Urinary bladder (tissue), 4 donors: Measurements from ENCODE around the gene CNRIP1. TPM values are rescaled to one million over a fixed set of nuclear protein-coding genes. Genes with fewer than 3 reads are reported as not detected.
"Not testable (repeated sequence)": the region's sequence is repeated elsewhere in the genome, so short reads cannot be mapped to it uniquely, and the experiment has no call there.

Experiments
- DNase-seq: peaks from one replicate; pipeline ENCODE4 v3.0.0-alpha.2; 2015; ENCODE audit errors: extremely low spot score
- H3K27ac ChIP-seq: one replicate; pipeline ENCODE4 v1.5.1; 2013; ENCODE audit warnings: low read depth, mild to moderate bottlenecking, moderate library complexity
- H3K36me3 ChIP-seq: one replicate; pipeline ENCODE4 v1.6.1; 2013; ENCODE audit warnings: mild to moderate bottlenecking, moderate library complexity; ENCODE audit not compliant: insufficient read depth
- H3K4me1 ChIP-seq: one replicate; pipeline ENCODE4 v1.6.1; 2013; ENCODE audit warnings: mild to moderate bottlenecking, moderate library complexity; ENCODE audit not compliant: insufficient read depth
- H3K4me3 ChIP-seq: one replicate; pipeline ENCODE4 v1.5.1; 2013; ENCODE audit warnings: low read depth, low read length
- WGBS: extraction: QIAGEN DNeasy Blood & Tissue Kit; methylation state at CpG from one replicate; pipeline ENCODE4 v1.1.7; 2013; 5-methylcytosine and 5-hydroxymethylcytosine counted together
- polyA plus RNA-seq: library from polyadenylated mRNA; stranded (reverse); fragments of 200-250 nt; gene quantifications from one replicate; pipeline ENCODE4 v1.2.3, GENCODE V29; 2013
- total RNA-seq: library from RNA; depleted of rRNA; stranded (reverse); fragments of >200 nt; gene quantifications from one replicate; pipeline ENCODE4 v1.2.3, GENCODE V29; 2014
- donor health status: healthy with polysubstance abuse.
- donor health status: healthy.

The CNRIP1 gene
- total and polyA plus RNA-seq, 2 donors, result 38.0 to 41.5 TPM

GRCh38 chr2:68352651-68353391 is 33.1 kb upstream of the CNRIP1 start:
- 10% methylated on average over 2 of the region's 2 CpGs for WGBS
- H3K27ac ChIP-seq, result no peak overlapping the region
- H3K36me3 ChIP-seq, result no peaks in the 10 kb centered on the region
- no peak overlapping the region for H3K4me3 ChIP-seq
- H3K4me1 ChIP-seq, result no peaks in the 10 kb centered on the region
- DNase-seq, result no peak

- 72% methylated on average over 6 of the region's 6 CpGs for WGBS
- no peak for DNase-seq
- Histone ChIP-seq H3K4me1 (no peaks in the 10 kb centered on the region), H3K27ac (no peak overlapping the region), H3K36me3 (no peaks in the 10 kb centered on the region), H3K4me3 (no peak overlapping the region)
Observed at GRCh38 chr2:68351997-68352396, 32.2 kb upstream of the CNRIP1 start.

DNA sequence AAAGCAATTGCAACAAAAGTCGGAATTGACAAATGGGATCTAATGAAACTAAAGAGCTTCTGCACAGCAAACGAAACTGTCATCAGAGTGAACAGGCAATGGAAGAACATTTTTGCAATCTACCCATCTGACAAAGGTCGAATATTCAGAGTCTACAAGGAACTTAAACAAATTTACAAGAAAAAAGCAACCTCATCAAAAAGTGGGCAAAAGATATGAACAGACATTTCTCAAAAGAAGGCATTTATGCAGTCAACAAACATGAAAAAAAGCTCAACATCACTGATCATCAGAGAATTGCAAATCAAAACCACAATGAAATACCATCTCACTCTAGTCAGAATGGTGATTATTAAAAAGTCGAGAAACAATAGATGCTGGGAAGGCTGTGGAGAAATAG is 29.3 kb upstream of the CNRIP1 start:
- DNase-seq, H3K4me1 ChIP-seq, H3K4me3 ChIP-seq, H3K36me3 ChIP-seq, H3K27ac ChIP-seq: not testable (repeated sequence)
- WGBS, result 89% methylated on average over 4 of the region's 4 CpGs

DNA sequence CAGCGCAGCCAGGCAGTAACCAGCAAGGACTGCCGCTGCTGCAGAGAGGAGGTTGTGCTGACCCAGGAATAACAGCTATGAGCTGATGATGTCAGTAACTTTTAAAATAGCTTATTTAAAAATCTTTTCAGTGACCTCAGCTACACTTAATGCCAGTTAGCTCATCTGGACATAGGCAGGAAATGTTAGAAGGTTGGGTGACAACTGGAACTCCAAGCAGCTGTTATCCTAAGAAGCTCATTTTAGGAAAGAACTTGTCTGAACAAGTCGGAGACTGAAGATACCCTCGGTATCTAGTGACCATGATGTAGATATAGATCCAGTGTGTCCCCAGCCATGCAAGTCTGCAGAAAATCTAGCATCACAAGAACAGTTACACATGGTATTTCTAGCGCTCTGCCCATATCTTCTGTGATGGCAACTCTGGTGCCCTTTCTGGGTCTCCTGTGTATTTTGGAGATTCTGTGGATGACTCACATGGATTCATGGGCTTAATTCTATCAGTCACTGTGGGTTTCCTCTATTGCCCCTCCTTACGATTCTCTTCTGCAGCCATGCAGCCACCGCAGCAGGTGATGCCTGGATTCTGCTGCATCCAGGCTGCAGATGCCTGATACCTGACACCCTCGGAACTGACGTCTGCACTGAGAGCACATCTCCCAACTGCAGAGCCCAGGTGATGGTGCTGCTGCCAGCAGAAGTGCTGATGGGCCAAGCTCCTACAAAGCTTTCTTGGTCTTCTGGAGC is 25.6 kb upstream of the CNRIP1 start:
- no peaks in the 10 kb centered on the region for H3K36me3 ChIP-seq
- no peaks in the 10 kb centered on the region for H3K4me1 ChIP-seq
- no peak overlapping the region for H3K27ac ChIP-seq
- no peak overlapping the region for H3K4me3 ChIP-seq
- WGBS, result 79% methylated on average over 9 of the region's 9 CpGs
- no peak for DNase-seq

- H3K36me3 ChIP-seq, result no peaks in the 10 kb centered on the region
- no peaks in the 10 kb centered on the region for H3K4me1 ChIP-seq
- H3K4me3 ChIP-seq, result no peak overlapping the region
- H3K27ac ChIP-seq, result no peak overlapping the region
- 72% methylated on average over 1 of the region's 1 CpG for WGBS
- DNase-seq, result no peak
Observed at GRCh38 chr2:68344031-68344430, 24.3 kb upstream of the CNRIP1 start.

DNA sequence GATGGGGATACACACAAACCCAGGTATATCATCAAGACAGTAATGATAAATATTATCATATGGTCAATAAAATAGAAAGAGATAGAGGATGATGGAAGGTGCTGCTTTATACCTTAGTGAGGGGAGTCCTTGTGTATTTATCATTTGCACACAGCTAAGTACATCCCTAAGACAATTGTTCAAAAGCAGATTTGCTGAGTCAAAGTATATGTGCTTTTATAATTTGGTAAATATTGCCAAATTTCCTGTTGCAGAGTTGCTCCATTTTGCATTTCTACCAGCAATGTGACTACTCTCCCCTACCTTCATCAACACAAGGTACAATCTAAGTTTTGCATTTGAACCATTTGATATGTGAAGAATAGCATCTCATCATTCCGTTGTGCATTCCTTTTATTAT is 22.7 kb upstream of the CNRIP1 start:
- 91% methylated on average over 1 of the region's 1 CpG for WGBS
- no peak for DNase-seq
- no peak overlapping the region for H3K4me3 ChIP-seq
- H3K27ac ChIP-seq, result no peak overlapping the region
- no peaks in the 10 kb centered on the region for H3K36me3 ChIP-seq
- no peaks in the 10 kb centered on the region for H3K4me1 ChIP-seq

DNA sequence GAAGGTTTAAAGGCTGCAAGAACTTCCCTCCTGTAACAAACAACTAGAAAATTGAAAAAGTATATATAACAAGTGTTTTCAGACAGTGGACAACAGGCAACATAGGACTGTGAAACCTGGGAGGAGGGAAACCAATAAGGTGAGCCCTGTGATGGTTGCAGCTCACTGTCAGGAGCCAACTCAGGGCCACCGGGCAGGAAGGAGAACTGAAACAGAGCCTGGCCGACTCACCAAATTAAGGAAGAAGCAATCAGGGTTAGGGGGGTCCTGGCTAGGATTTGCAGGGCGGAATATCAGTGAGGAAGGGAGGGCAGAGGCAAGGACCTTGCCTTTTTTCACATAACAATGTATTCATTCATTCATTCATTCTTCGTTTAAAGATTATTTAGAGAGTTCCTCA is 21.8 kb upstream of the CNRIP1 start:
- H3K4me1 ChIP-seq, result no peaks in the 10 kb centered on the region
- WGBS, result 76% methylated on average over 4 of the region's 4 CpGs
- DNase-seq, result no peak
- H3K27ac ChIP-seq, result no peak overlapping the region
- H3K36me3 ChIP-seq, result no peaks in the 10 kb centered on the region
- H3K4me3 ChIP-seq, result no peak overlapping the region

GRCh38 chr2:68341062-68341329 is 21.2 kb upstream of the CNRIP1 start:
- Histone ChIP-seq H3K27ac (no peak overlapping the region), H3K4me1 (no peaks in the 10 kb centered on the region), H3K36me3 (no peaks in the 10 kb centered on the region), H3K4me3 (no peak overlapping the region)
- WGBS, result 94% methylated on average over 3 of the region's 3 CpGs
- DNase-seq, result no peak

DNA sequence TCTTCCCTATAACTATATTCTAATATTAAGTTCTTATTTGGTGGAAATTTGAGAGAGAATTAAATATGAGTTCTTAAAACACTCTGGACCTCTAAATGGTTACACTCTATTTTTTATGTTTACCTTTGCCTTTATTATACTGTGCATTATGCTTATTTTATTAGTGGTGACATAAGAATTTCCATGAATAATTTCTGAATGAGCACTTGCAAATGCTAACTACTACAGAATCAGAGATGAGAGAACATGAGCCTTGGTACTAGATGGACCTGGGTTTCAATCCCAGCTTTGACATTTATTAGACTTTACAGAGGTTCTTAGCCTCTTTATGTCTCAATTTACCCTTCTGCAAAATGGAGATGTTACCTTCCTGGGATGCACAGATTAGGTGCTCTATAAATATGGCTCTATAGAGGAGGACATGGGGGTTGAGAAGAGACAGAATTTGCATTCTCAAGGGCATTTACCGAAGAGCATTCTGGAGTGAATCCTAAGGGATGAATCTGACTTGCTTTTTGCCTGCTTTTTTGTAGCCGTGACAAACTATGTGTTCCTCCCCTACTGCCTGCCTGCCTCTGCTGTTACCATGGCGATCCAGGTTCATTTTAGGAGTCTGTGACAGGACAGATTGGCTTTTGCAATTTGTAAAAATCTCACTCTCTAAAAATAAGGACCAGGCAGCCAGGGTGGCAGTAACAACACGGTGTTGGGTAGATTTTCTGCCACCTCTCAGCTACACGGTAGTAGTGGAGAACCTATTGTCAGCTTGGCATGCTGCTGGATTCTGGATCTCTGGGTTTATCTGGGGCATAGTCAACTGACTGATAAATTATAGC is 20.7 kb upstream of the CNRIP1 start:
- DNase-seq, result no peak
- 63% methylated on average over 5 of the region's 5 CpGs for WGBS
- Histone ChIP-seq H3K4me1 (no peaks in the 10 kb centered on the region), H3K36me3 (no peaks in the 10 kb centered on the region), H3K27ac (no peak overlapping the region), H3K4me3 (no peak overlapping the region)

DNA sequence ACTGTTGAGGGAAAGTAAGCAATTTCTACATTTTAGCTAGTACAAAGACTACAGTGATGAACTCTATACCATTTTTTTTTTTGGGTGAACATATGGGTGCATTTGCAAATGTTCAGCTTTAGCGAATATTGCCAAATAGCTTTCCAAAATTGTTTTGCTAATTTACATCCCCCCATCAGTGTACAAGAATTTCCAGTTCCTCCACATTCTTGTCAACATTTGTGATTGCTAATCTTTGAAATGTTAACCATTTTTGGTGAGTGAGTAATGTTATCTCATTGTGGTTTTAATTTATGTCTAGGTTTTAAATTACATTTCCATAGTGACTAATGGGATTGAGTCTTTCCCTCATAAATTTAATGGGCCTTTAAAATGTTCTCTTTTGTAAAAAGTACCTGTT is 16.4 kb upstream of the CNRIP1 start:
- H3K4me3 ChIP-seq, result no peak overlapping the region
- no peak for DNase-seq
- 88% methylated on average over 1 of the region's 1 CpG for WGBS
- no peaks in the 10 kb centered on the region for H3K36me3 ChIP-seq
- no peak overlapping the region for H3K27ac ChIP-seq
- no peaks in the 10 kb centered on the region for H3K4me1 ChIP-seq

- no peaks in the 10 kb centered on the region for H3K36me3 ChIP-seq
- H3K27ac ChIP-seq, result no peak overlapping the region
- no peak for DNase-seq
- no peaks in the 10 kb centered on the region for H3K4me1 ChIP-seq
- no peak overlapping the region for H3K4me3 ChIP-seq
- WGBS, result 67% methylated on average over 3 of the region's 3 CpGs
Observed at GRCh38 chr2:68333931-68334330, 14.2 kb upstream of the CNRIP1 start.

DNA sequence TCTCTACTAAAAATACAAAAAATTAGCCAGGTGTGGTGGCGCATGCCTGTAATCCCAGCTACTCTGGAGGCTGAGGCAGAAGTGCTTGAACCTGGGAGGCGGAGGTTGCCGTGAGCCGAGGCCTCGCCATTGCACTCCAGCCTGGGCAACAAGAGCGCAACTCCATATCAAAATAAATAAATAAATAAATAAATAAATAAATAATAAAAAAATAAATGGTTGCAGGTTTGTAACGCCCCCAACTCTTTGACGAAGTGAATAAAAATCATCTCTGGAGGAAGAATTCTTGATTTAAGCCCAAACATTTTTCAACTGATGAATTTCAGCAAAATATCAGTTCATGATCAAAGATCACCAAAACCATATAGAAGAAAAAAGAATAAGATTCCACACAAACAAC is 13.3 kb upstream of the CNRIP1 start:
- Histone ChIP-seq H3K4me1 (no peaks in the 10 kb centered on the region), H3K4me3 (no peak overlapping the region), H3K27ac (no peak overlapping the region), H3K36me3 (no peaks in the 10 kb centered on the region)
- DNase-seq, result no peak
- 90% methylated on average over 8 of the region's 8 CpGs for WGBS

DNA sequence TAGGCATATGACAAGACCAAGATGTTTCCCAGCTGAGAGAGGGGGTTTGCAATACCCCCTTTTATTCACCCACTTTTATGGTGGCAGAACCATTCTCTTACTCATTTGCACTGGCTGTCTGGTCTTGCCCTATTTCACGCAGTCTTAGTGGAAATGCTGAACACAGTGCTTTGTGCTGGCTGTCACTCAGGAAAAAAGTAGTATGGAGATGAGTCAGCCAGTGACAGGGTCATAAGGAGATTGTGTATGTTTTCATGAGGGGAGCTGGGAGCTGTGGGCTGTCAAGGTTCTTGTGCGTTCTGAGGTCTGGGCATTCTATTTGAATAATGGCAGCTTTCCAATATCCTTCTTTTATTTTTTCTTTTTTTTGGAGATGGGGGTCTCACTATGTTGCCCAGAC is 10.9 kb upstream of the CNRIP1 start:
- H3K27ac ChIP-seq, result no peak overlapping the region
- 69% methylated on average over 2 of the region's 2 CpGs for WGBS
- DNase-seq, result no peak
- H3K4me3 ChIP-seq, result no peak overlapping the region
- H3K36me3 ChIP-seq, result no peaks in the 10 kb centered on the region
- no peaks in the 10 kb centered on the region for H3K4me1 ChIP-seq

DNA sequence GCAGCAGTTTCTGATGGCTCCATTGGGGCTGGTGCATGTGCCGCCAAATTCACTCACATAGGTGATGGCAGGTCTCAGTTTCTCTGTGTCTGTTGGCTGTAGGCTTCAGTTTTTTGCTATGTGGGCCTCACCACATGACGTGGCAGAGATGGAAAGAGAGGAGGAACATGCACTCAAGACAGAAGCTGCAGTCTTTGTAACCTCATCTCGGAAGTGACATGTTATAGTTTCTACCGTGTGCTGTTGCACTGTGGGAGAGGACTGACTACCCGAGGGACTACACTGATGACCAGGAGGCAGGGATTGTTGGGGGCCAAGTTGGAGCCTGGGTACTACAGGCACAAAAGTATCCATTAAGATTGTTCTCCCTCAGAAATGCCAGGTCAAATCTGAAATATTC is 9.2 kb upstream of the CNRIP1 start:
- DNase-seq, result no peak
- no peaks in the 10 kb centered on the region for H3K4me1 ChIP-seq
- WGBS, result 74% methylated on average over 5 of the region's 5 CpGs
- H3K4me3 ChIP-seq, result no peak overlapping the region
- no peaks in the 10 kb centered on the region for H3K36me3 ChIP-seq
- H3K27ac ChIP-seq, result no peak overlapping the region
